WTC11 (cell line): ENCODE measurements around the gene SLC39A7.

Experiments
- ARID4B ChIP-seq: sonication (generic); formaldehyde crosslinking; IDR thresholded peaks from 2 replicates; pipeline ENCODE4 v1.8.0; 2023; ENCODE audit warnings: missing genetic modification reagents, mild to moderate bottlenecking, borderline replicate concordance
- CREM ChIP-seq: sonication (generic); formaldehyde crosslinking; IDR thresholded peaks from 2 replicates; pipeline ENCODE4 v1.8.1; 2022; ENCODE audit warnings: mild to moderate bottlenecking, missing genetic modification reagents, moderate library complexity
- CTCF ChIP-seq: fragments of 200-600 bp; IDR thresholded peaks from 2 replicates; pipeline ENCODE4 v1.8.0; 2022; ENCODE audit warnings: antibody characterized with exemption
- E2F4 ChIP-seq: sonication (generic); formaldehyde crosslinking; IDR thresholded peaks from 2 replicates; pipeline ENCODE4 v1.8.1; 2022; ENCODE audit warnings: low read depth, mild to moderate bottlenecking, moderate library complexity, missing genetic modification reagents, borderline replicate concordance
- ESRRA ChIP-seq: sonication (generic); formaldehyde crosslinking; IDR thresholded peaks from 2 replicates; pipeline ENCODE4 v1.8.1; 2022; ENCODE audit warnings: mild to moderate bottlenecking, missing genetic modification reagents, borderline replicate concordance
- FOXJ3 ChIP-seq: sonication (generic); formaldehyde crosslinking; IDR thresholded peaks from 2 replicates; pipeline ENCODE4 v1.9.0; 2021; ENCODE audit warnings: missing genetic modification reagents, mild to moderate bottlenecking, borderline replicate concordance
- FOXP4 ChIP-seq: sonication (generic); formaldehyde crosslinking; IDR thresholded peaks from 2 replicates; pipeline ENCODE4 v1.8.0; 2022; ENCODE audit warnings: mild to moderate bottlenecking, missing genetic modification reagents
- GTF2I ChIP-seq: fragments of 250-450 bp; sonication (Bioruptor Pico); conservative IDR thresholded peaks from 2 replicates; pipeline ENCODE4 v1.4.0; 2021; ENCODE audit warnings: mild to moderate bottlenecking
- IRF2 ChIP-seq: sonication (generic); formaldehyde crosslinking; IDR thresholded peaks from 2 replicates; pipeline ENCODE4 v1.8.0; 2022; ENCODE audit warnings: low read depth, missing genetic modification reagents, borderline replicate concordance
- JAZF1 ChIP-seq: fragments of 250-450 bp; sonication (Bioruptor Pico); IDR thresholded peaks from 2 replicates; pipeline ENCODE4 v1.9.0; 2021; ENCODE audit warnings: moderate library complexity, mild to moderate bottlenecking, inconsistent platforms
- NR2C2 ChIP-seq: sonication (generic); formaldehyde crosslinking; IDR thresholded peaks from 2 replicates; pipeline ENCODE4 v1.8.0; 2022; ENCODE audit warnings: mild to moderate bottlenecking, missing genetic modification reagents
- USF2 ChIP-seq: sonication (generic); formaldehyde crosslinking; IDR thresholded peaks from 2 replicates; pipeline ENCODE4 v1.8.1; 2023; ENCODE audit warnings: mild to moderate bottlenecking, missing genetic modification reagents, moderate library complexity
- ZNF263 ChIP-seq: sonication (generic); formaldehyde crosslinking; IDR thresholded peaks from 2 replicates; pipeline ENCODE4 v1.8.1; 2022; ENCODE audit warnings: low read depth, mild to moderate bottlenecking, moderate library complexity, missing genetic modification reagents
- ZNF532 ChIP-seq: fragments of 250-450 bp; sonication (Bioruptor Pico); IDR thresholded peaks from 2 replicates; pipeline ENCODE4 v1.9.0; 2021; ENCODE audit warnings: mild to moderate bottlenecking, borderline replicate concordance

GRCh38 chr6:33164665-33165373 lies 35.8 kb upstream of the SLC39A7 start:
- TF ChIP-seq USF2 (CRISPR knock-in tag), result no peak
- no peak for TF ChIP-seq CTCF
- TF ChIP-seq E2F4, result no peak
- TF ChIP-seq CREM (CRISPR knock-in tag), result no peak
- TF ChIP-seq FOXJ3 (CRISPR knock-in tag), result no peak
- TF ChIP-seq IRF2 (CRISPR knock-in tag), result no peak
- TF ChIP-seq NR2C2 (CRISPR knock-in tag), result no peak
- no peak for TF ChIP-seq GTF2I (CRISPR knock-in tag)
- no peak for TF ChIP-seq FOXP4
- no peak for TF ChIP-seq ZNF263 (CRISPR knock-in tag)
- no peak for TF ChIP-seq JAZF1 (CRISPR knock-in tag)
- no peak for TF ChIP-seq ZNF532
- TF ChIP-seq ESRRA (CRISPR knock-in tag), result no peak
- no peak for TF ChIP-seq ARID4B
